ENCODE measurements around the gene G6PC3. TPM values are rescaled to one million over a fixed set of nuclear protein-coding genes. Genes with fewer than 3 reads are reported as not detected.

The G6PC3 gene
- total RNA-seq, 2 donors from 2014 or later: 88.8 to 129 TPM

DNA sequence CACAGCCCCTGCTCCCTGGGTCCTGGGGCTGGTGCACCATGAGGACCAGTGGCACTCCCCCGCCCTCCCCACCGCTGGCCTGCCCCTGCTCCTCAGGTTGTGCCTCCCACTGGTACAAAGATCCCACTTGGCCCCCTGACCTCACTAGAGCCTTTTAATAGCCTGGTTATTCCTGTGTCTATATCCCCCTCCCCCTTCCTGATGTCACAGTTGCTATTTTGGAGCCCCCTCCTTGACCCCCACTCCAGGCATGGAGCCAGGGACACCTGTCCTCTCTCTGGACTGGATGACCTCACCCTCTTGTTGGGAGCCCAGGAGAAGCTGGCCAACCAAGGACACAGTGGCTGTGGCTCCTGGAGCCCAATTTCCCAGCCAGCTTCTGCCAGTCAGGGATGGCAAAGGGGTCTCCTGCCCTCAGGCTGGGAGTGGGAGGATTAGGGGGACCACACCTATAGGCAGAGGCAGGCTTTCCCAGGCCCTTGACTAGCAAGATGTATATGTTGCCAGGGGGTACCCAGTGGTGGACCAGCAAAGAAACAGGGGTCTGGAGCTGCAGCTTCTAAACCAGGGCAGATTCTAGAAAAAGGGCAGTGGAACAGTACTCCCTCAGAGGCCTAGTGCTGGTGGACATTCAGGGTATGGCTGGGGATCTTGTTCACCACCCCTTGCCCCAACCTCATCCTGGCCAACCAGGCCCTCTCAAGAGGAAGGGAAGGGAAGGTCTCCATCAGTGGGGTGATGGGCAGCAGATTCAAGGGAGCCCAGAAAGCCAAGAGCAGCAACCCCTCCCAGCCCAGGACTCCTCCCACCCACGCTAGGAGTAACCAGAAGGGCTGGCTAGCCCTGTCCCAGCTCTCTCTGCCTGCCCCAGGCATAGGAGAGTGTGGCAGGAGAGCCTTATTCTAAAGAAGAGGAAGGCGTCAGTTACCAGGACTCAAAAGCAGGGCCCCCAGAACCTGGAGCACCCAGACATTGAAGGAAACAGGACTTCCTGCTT, 42.0 kb downstream of the G6PC3 start:
- Mint-ChIP-seq H3K4me1 (peaks cover 9% of the 10 kb centered on the region), H3K36me3 (ENCODE audit: low read depth) (peaks cover 16% of the 10 kb centered on the region), H3K27me3 (ENCODE audit: insufficient read depth) (no peaks in the 10 kb centered on the region), H3K4me3 (no peak overlapping the region), H3K27ac (no peak overlapping the region), H3K9me3 (no peaks in the 10 kb centered on the region)
- Histone ChIP-seq H3K36me3 (ENCODE audit: control insufficient read depth, insufficient read depth, low read length) (peaks cover 28% of the 10 kb centered on the region), H3K27ac (ENCODE audit: low read depth, low read length) (no peak overlapping the region), H3K9me3 (ENCODE audit: control insufficient read depth, low read length) (no peaks in the 10 kb centered on the region), H3K27me3 (ENCODE audit: control insufficient read depth, insufficient read depth, low read length, poor library complexity, severe bottlenecking) (no peaks in the 10 kb centered on the region), H3K9ac (ENCODE audit: extremely low read depth, low read length, poor library complexity, severe bottlenecking) (no peak overlapping the region), H3K4me1 (ENCODE audit: control insufficient read depth, insufficient read depth, low read length) (peaks cover 10% of the 10 kb centered on the region), H3K4me3 (ENCODE audit: low read length) (no peak overlapping the region)
- TF ChIP-seq, protein P1, sequence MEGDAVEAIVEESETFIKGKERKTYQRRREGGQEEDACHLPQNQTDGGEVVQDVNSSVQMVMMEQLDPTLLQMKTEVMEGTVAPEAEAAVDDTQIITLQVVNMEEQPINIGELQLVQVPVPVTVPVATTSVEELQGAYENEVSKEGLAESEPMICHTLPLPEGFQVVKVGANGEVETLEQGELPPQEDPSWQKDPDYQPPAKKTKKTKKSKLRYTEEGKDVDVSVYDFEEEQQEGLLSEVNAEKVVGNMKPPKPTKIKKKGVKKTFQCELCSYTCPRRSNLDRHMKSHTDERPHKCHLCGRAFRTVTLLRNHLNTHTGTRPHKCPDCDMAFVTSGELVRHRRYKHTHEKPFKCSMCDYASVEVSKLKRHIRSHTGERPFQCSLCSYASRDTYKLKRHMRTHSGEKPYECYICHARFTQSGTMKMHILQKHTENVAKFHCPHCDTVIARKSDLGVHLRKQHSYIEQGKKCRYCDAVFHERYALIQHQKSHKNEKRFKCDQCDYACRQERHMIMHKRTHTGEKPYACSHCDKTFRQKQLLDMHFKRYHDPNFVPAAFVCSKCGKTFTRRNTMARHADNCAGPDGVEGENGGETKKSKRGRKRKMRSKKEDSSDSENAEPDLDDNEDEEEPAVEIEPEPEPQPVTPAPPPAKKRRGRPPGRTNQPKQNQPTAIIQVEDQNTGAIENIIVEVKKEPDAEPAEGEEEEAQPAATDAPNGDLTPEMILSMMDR (conservative IDR thresholded peaks at IDR 0.05): no peak
- peak; percentile 55 for DNase-seq
- 88% methylated on average over 4 of the region's 4 CpGs; no CpG with 5 or more reads in 1 of the 2 experiments for WGBS, 2 experiments (ENCODE audit: insufficient coverage in 1 of 2, insufficient read length in 1 of 2)

DNA sequence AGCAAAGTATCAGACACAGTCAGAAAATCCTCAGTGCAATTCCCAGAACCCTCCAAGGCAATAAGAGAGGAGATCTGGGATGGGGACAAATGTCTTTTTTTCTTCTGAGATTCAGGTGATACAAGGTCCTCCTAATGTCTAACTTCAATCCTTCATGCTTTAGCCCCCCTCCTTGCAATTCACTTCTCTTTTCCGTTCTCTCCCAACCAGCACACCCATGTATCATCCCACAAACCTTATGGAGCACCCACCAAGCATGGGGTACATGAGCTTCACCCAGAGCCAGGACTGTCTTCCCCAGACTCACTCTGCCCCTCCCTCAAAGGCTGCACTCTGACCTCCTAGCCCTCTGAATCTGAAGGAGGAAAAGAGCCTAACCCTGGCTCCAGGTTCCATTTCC, 42.8 kb downstream of the G6PC3 start:
- no peaks in the 10 kb centered on the region for H3K9me3 ChIP-seq (ENCODE audit: control insufficient read depth, low read length)
- no peak overlapping the region for H3K27ac ChIP-seq (ENCODE audit: low read depth, low read length)
- peaks cover 15% of the 10 kb centered on the region for H3K36me3 Mint-ChIP-seq (ENCODE audit: low read depth)
- TF ChIP-seq, protein P1 (conservative IDR thresholded peaks at IDR 0.05): no peak
- WGBS, 2 experiments (ENCODE audit: insufficient coverage in 1 of 2, insufficient read length in 1 of 2): 86 to 94% methylated on average over 1 of the region's 1 CpG
- H3K4me3 Mint-ChIP-seq: no peak overlapping the region
- peaks cover 24% of the 10 kb centered on the region for H3K36me3 ChIP-seq (ENCODE audit: control insufficient read depth, insufficient read depth, low read length)
- no peak overlapping the region for H3K9ac ChIP-seq (ENCODE audit: extremely low read depth, low read length, poor library complexity, severe bottlenecking)
- H3K4me1 Mint-ChIP-seq: peaks cover 13% of the 10 kb centered on the region
- peaks cover 10% of the 10 kb centered on the region for H3K4me1 ChIP-seq (ENCODE audit: control insufficient read depth, insufficient read depth, low read length)
- H3K27me3 ChIP-seq (ENCODE audit: control insufficient read depth, insufficient read depth, low read length, poor library complexity, severe bottlenecking): no peaks in the 10 kb centered on the region
- no peak overlapping the region for H3K4me3 ChIP-seq (ENCODE audit: low read length)
- no peaks in the 10 kb centered on the region for H3K9me3 Mint-ChIP-seq
- DNase-seq: peak; percentile 41
- H3K27me3 Mint-ChIP-seq (ENCODE audit: insufficient read depth): no peaks in the 10 kb centered on the region
- H3K27ac Mint-ChIP-seq: peak overlapping the region; percentile 4

DNA sequence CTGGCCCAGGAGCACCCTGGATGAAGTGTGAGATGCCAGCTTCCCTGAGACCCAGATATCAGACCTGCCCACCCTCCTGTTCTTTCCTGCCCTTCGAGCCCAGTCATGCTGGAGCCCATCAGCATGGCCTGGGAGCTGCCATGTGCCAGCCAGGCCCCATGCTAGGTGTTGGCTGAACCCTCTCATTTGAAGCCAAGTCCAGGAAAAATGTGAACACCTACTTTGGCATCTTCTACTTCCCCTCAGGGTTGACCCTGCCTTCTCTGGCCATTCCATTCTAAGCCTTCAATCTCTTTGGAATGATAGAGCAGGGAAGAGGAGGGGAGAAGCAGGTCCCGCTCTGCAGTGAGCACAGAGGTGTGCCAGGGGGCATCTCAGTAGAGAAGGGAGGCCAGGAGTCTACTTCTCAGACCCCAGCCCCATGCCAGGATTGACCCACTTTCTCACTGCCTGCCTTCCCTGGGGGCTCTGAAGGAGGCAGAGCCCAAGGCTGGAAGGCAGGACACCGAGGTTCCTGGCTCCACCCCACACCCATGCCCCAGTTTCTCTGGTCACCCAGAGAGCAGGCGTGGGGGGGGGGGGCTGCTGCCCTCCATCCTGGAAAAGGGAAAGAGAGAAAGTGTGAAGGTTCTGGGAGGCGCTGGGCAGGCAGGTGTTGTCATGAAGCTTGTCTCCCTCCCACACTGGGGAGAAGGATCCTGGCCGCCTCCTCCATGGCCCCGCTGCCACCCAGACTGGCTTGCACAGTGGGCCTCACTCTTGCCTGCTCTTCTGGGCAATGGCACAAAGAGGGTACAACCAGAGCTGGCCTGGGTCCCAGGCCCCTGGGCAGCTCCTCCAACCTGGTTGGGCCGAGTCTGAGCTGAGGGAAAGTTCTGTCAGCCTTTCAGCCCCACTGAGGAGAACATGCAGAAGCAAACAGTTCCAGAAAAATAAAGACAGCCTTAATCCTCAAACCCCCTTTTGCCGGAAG, 43.6 kb downstream of the G6PC3 start:
- H3K36me3 ChIP-seq (ENCODE audit: control insufficient read depth, insufficient read depth, low read length): peaks cover 24% of the 10 kb centered on the region
- H3K4me3 ChIP-seq (ENCODE audit: low read length): no peak overlapping the region
- H3K27ac ChIP-seq (ENCODE audit: low read depth, low read length): no peak overlapping the region
- H3K9ac ChIP-seq (ENCODE audit: extremely low read depth, low read length, poor library complexity, severe bottlenecking): no peak overlapping the region
- no peaks in the 10 kb centered on the region for H3K9me3 ChIP-seq (ENCODE audit: control insufficient read depth, low read length)
- peak overlapping the region; percentile 4 for H3K27ac Mint-ChIP-seq
- TF ChIP-seq, protein P1 (conservative IDR thresholded peaks at IDR 0.05): no peak
- no peaks in the 10 kb centered on the region for H3K27me3 Mint-ChIP-seq (ENCODE audit: insufficient read depth)
- peaks cover 19% of the 10 kb centered on the region for H3K4me1 Mint-ChIP-seq
- H3K27me3 ChIP-seq (ENCODE audit: control insufficient read depth, insufficient read depth, low read length, poor library complexity, severe bottlenecking): no peaks in the 10 kb centered on the region
- H3K9me3 Mint-ChIP-seq: no peaks in the 10 kb centered on the region
- 91 to 95% methylated on average over 5 to 8 of the region's 9 CpGs for WGBS, 2 experiments (ENCODE audit: insufficient coverage in 1 of 2, insufficient read length in 1 of 2)
- DNase-seq: peak; percentile 44
- peaks cover 15% of the 10 kb centered on the region for H3K36me3 Mint-ChIP-seq (ENCODE audit: low read depth)
- no peak overlapping the region for H3K4me3 Mint-ChIP-seq
- peaks cover 16% of the 10 kb centered on the region for H3K4me1 ChIP-seq (ENCODE audit: control insufficient read depth, insufficient read depth, low read length)
